ENCODE measurements around the gene OAS2.

DNA sequence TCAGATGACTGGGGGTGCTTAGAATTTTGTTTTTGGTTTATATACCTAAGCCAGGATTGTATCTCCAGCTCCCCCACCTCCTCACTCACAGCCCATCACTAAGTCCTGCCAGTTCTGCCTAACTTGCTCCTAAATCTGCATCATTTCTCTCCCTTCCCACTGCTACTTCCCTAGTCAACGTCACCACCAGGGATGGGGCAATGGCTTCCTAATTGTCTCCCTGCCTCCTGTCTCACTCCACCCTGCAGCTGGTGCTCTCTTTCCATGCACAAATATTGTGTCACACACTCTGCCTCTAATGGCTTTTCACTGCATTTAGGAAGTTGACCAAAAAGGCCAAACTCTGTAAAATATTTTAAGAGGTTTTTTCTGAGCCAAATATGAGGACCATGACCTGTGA, 11.5 kb downstream of the OAS2 start:
- TF ChIP-seq EZH2 (IDR thresholded peaks at IDR 0.05) (no peak), FOXP2 (optimal IDR thresholded peaks at IDR 0.05; ENCODE audit: control extremely low read depth, extremely low read length, insufficient read depth) (no peak), POLR2AphosphoS5 (IDR thresholded peaks at IDR 0.05; ENCODE audit: borderline replicate concordance, low read depth, low read length) (no peak)

All from SK-N-MC (cell line).